HG03571 (cell line): Measurements from ENCODE around the gene PTPRN2.
"Not testable (repeated sequence)": the region's sequence is repeated elsewhere in the genome, so short reads cannot be mapped to it uniquely, and the experiment has no call there.

Experiments used
- ATAC-seq: cut with Tn5 transposase; IDR thresholded peaks from one replicate; pipeline ENCODE4 v1.9.1; 2021; ENCODE audit not compliant: unreplicated experiment

Gene PTPRN2

GRCh38 chr7:158161194-158161593 lies 426.4 kb downstream of the PTPRN2 start:
- ATAC-seq, result no peak

GRCh38 chr7:158160199-158160598 lies 427.4 kb downstream of the PTPRN2 start:
- no peak for ATAC-seq

- no peak for ATAC-seq
These were observed 430.2 kb downstream of the PTPRN2 start for GRCh38 chr7:158157460-158157859.

GRCh38 chr7:158151273-158151672 lies 436.4 kb downstream of the PTPRN2 start:
- ATAC-seq, result not testable (repeated sequence)

GRCh38 chr7:158150234-158150633 lies 437.4 kb downstream of the PTPRN2 start:
- ATAC-seq, result no peak

GRCh38 chr7:158147431-158147830 lies 440.2 kb downstream of the PTPRN2 start:
- ATAC-seq, result not testable (repeated sequence)

GRCh38 chr7:158145370-158145769 lies 442.3 kb downstream of the PTPRN2 start:
- ATAC-seq, result no peak

- ATAC-seq, result no peak
These were observed 444.2 kb downstream of the PTPRN2 start for GRCh38 chr7:158143196-158144120.

GRCh38 chr7:158142657-158143056 lies 445.0 kb downstream of the PTPRN2 start:
- no peak for ATAC-seq

GRCh38 chr7:158141806-158142518 lies 445.7 kb downstream of the PTPRN2 start:
- no peak for ATAC-seq

GRCh38 chr7:158141221-158141582 lies 446.4 kb downstream of the PTPRN2 start:
- ATAC-seq, result no peak

- no peak for ATAC-seq
These were observed 446.9 kb downstream of the PTPRN2 start for GRCh38 chr7:158140538-158141220.

GRCh38 chr7:158139499-158139898 lies 448.1 kb downstream of the PTPRN2 start:
- ATAC-seq, result no peak

GRCh38 chr7:158138329-158138597 lies 449.4 kb downstream of the PTPRN2 start:
- ATAC-seq, result no peak

- no peak for ATAC-seq
These were observed 449.9 kb downstream of the PTPRN2 start for GRCh38 chr7:158137516-158138328.

GRCh38 chr7:158135931-158136330 lies 451.7 kb downstream of the PTPRN2 start:
- ATAC-seq, result no peak

GRCh38 chr7:158134824-158135223 lies 452.8 kb downstream of the PTPRN2 start:
- no peak for ATAC-seq

- no peak for ATAC-seq
These were observed 453.9 kb downstream of the PTPRN2 start for GRCh38 chr7:158133515-158134271.

- no peak for ATAC-seq
These were observed 454.6 kb downstream of the PTPRN2 start for GRCh38 chr7:158133057-158133456.

- ATAC-seq, result no peak
These were observed 457.6 kb downstream of the PTPRN2 start for GRCh38 chr7:158130023-158130409.
